ENCODE data around the gene PAEP. TPM values are rescaled to one million over a fixed set of nuclear protein-coding genes. Genes with fewer than 3 reads are reported as not detected.

Gene PAEP
- total RNA-seq, 1 experiment from 2014 or later = not detected

GRCh38 chr9:135609366-135609955 is 47.9 kb downstream of the PAEP start:
- H3K4me3 Mint-ChIP-seq (ENCODE audit: unreplicated experiment) = no peak overlapping the region
- no peaks in the 10 kb centered on the region for H3K4me1 Mint-ChIP-seq (ENCODE audit: low read depth, unreplicated experiment)
- peaks cover 10% of the 10 kb centered on the region for H3K9me3 Mint-ChIP-seq (ENCODE audit: unreplicated experiment)
- no peaks in the 10 kb centered on the region for H3K36me3 ChIP-seq (ENCODE audit: control insufficient read depth, insufficient read depth, low read length)
- BruUV-seq (replicated peaks) = no TSS peak
- no peak overlapping the region for H3K4me3 ChIP-seq (ENCODE audit: low read depth, low read length)
- TF ChIP-seq, protein P1, sequence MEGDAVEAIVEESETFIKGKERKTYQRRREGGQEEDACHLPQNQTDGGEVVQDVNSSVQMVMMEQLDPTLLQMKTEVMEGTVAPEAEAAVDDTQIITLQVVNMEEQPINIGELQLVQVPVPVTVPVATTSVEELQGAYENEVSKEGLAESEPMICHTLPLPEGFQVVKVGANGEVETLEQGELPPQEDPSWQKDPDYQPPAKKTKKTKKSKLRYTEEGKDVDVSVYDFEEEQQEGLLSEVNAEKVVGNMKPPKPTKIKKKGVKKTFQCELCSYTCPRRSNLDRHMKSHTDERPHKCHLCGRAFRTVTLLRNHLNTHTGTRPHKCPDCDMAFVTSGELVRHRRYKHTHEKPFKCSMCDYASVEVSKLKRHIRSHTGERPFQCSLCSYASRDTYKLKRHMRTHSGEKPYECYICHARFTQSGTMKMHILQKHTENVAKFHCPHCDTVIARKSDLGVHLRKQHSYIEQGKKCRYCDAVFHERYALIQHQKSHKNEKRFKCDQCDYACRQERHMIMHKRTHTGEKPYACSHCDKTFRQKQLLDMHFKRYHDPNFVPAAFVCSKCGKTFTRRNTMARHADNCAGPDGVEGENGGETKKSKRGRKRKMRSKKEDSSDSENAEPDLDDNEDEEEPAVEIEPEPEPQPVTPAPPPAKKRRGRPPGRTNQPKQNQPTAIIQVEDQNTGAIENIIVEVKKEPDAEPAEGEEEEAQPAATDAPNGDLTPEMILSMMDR (IDR thresholded peaks at IDR 0.05; ENCODE audit: insufficient read depth in 1 of 2, low read depth in 1 of 2, low read length in 1 of 2, severe bottlenecking in 1 of 2, unreplicated experiment in 1 of 2) = no peak
- H3K27me3 ChIP-seq (replicated peaks; ENCODE audit: control insufficient read depth, insufficient read depth, low read length) = no peaks in the 10 kb centered on the region
- H3K27me3 Mint-ChIP-seq (ENCODE audit: insufficient read depth, unreplicated experiment) = peaks cover 12% of the 10 kb centered on the region
- no peaks in the 10 kb centered on the region for H3K9me3 ChIP-seq
- intact Hi-C loops (cut with micrococcal nuclease; ENCODE audit: unreplicated experiment) = no loop called here
- ChIA-PET POLR2A (no interaction called here), CTCF (no interaction called here)
- no peaks in the 10 kb centered on the region for H3K4me1 ChIP-seq
- DNase-seq = no peak
- H3K36me3 Mint-ChIP-seq (ENCODE audit: insufficient read depth, unreplicated experiment) = no peaks in the 10 kb centered on the region
- no peak overlapping the region for H3K27ac Mint-ChIP-seq (ENCODE audit: unreplicated experiment)

DNA sequence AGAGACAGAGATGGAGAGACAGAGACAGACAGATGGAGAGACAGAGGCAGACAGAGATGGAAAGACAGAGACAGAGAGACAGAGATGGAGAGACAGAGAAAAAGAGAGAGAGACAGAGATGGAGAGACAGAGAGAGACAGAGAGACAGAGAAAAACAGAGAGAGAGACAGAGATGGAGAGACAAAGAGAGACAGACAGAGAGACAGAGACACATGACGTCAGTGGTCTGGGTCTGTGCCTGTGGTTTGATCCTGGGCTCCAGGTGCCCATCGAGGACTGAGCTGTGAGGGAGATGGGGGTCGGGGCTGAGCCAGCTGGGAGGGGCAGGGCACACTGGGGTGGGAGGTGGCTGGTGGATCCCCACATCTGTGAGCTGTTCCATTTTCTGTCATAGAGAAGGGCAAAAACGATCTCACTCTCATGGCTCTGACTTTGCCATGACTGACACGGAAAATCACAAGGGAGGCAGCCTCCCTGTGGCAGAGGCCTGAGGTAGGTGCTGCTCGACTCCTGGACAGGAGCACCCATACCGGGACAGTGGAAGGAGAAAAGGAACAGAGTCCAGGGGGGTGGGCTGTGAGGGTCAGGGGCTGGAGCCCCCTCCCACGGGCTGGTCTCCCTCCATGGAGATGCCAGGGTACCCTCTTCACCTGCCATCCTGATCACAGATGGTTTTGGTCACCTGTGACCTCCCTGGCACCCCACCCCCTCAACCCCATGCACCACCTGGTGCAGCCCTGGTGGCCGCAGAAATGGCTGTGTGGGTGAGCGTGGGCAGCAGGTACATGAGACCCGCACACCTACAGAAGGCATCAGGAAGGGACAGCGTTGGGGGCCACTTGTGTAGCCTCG is 49.0 kb downstream of the PAEP start:
- CTCF ChIA-PET = no interaction called here
- TF ChIP-seq, protein P1 (IDR thresholded peaks at IDR 0.05; ENCODE audit: insufficient read depth in 1 of 2, low read depth in 1 of 2, low read length in 1 of 2, severe bottlenecking in 1 of 2, unreplicated experiment in 1 of 2) = no peak
- H3K27me3 ChIP-seq (replicated peaks; ENCODE audit: control insufficient read depth, insufficient read depth, low read length) = no peaks in the 10 kb centered on the region
- Mint-ChIP-seq H3K4me3 (ENCODE audit: unreplicated experiment) (no peak overlapping the region), H3K27ac (ENCODE audit: unreplicated experiment) (no peak overlapping the region), H3K4me1 (ENCODE audit: low read depth, unreplicated experiment) (no peaks in the 10 kb centered on the region), H3K36me3 (ENCODE audit: insufficient read depth, unreplicated experiment) (no peaks in the 10 kb centered on the region), H3K9me3 (ENCODE audit: unreplicated experiment) (peaks cover 10% of the 10 kb centered on the region), H3K27me3 (ENCODE audit: insufficient read depth, unreplicated experiment) (peaks cover 14% of the 10 kb centered on the region)
- H3K4me1 ChIP-seq = no peaks in the 10 kb centered on the region
- no peak overlapping the region for H3K4me3 ChIP-seq (ENCODE audit: low read depth, low read length)
- POLR2A ChIA-PET = no interaction called here
- H3K36me3 ChIP-seq (ENCODE audit: control insufficient read depth, insufficient read depth, low read length) = no peaks in the 10 kb centered on the region
- intact Hi-C loops (cut with micrococcal nuclease; ENCODE audit: unreplicated experiment) = no loop called here
- no peak for DNase-seq
- H3K9me3 ChIP-seq = no peaks in the 10 kb centered on the region
- BruUV-seq (replicated peaks) = no TSS peak

- no peaks in the 10 kb centered on the region for H3K27me3 ChIP-seq (replicated peaks; ENCODE audit: control insufficient read depth, insufficient read depth, low read length)
- Mint-ChIP-seq H3K9me3 (ENCODE audit: unreplicated experiment) (peaks cover 10% of the 10 kb centered on the region), H3K4me1 (ENCODE audit: low read depth, unreplicated experiment) (no peaks in the 10 kb centered on the region), H3K27ac (ENCODE audit: unreplicated experiment) (no peak overlapping the region), H3K36me3 (ENCODE audit: insufficient read depth, unreplicated experiment) (no peaks in the 10 kb centered on the region), H3K4me3 (ENCODE audit: unreplicated experiment) (no peak overlapping the region), H3K27me3 (ENCODE audit: insufficient read depth, unreplicated experiment) (peaks cover 14% of the 10 kb centered on the region)
- H3K4me1 ChIP-seq = no peaks in the 10 kb centered on the region
- intact Hi-C loops (cut with micrococcal nuclease; ENCODE audit: unreplicated experiment) = no loop called here
- no peaks in the 10 kb centered on the region for H3K36me3 ChIP-seq (ENCODE audit: control insufficient read depth, insufficient read depth, low read length)
- H3K4me3 ChIP-seq (ENCODE audit: low read depth, low read length) = no peak overlapping the region
- DNase-seq = no peak
- no peaks in the 10 kb centered on the region for H3K9me3 ChIP-seq
- TF ChIP-seq, protein P1 (IDR thresholded peaks at IDR 0.05; ENCODE audit: insufficient read depth in 1 of 2, low read depth in 1 of 2, low read length in 1 of 2, severe bottlenecking in 1 of 2, unreplicated experiment in 1 of 2) = no peak
- BruUV-seq (replicated peaks) = no TSS peak
- ChIA-PET POLR2A (no interaction called here), CTCF (no interaction called here)
Observed at GRCh38 chr9:135611142-135611874, 49.8 kb downstream of the PAEP start.

All from Caco-2 (cell line).